GM20000 (cell line): Measurements from ENCODE around the gene UBTD1.

Source experiments
- DNase-seq: peaks from one replicate; pipeline ENCODE4 v3.0.0; 2012; ENCODE audit warnings: low spot score
- CTCF ChIP-seq: IDR thresholded peaks from 2 replicates; pipeline ENCODE4 v1.5.1; 2012; ENCODE audit warnings: mild to moderate bottlenecking, control low read depth; ENCODE audit errors: extremely low read depth, missing control alignments

Gene UBTD1

DNA sequence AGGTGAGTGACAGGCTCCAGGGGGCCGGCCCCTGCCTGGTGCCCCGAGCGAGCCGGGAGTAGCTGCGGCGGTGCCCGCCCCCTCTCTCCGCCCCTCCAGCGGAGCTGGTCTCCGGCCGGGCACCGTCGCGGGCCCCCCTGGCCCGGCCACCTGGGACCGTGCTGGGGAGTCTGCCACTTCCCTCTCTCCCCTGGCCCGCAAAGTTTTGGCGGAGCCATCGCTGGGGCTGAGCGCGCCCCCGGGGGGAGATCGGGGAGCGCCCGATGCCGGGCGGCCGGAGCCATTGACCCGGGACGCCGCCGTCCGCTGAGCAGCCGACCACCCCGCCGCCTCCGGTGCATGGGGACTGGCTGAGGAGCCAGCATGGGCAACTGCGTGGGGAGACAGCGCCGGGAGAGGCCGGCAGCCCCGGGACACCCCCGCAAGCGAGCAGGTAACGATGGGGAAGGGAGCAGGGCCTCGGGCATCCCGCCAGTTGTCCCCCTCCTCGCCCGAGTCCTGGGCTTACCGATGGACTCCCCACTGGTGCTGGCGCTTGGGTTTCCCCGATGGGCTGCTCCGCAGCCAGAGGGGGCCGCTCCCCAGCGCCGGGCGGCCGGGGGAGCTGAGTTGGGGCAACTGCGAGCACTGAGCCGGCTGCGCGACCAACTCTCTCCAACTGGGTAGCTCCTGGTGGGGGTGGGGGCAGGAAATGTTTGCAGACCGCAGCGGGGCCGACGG is at the start of gene UBTD1:
Gene UBTD1, plus strand, starts transcription at position 84 of the 720 bp plus-strand sequence. Its CDS starts 280 bp downstream, at position 364.
- DNase-seq: no peak
- no peak for TF ChIP-seq CTCF

- no peak for DNase-seq
- no peak for TF ChIP-seq CTCF
These were observed 47.9 kb upstream of the UBTD1 start for GRCh38 chr10:97450828-97451227.

- DNase-seq: no peak
- TF ChIP-seq CTCF: no peak
These were observed 47.1 kb upstream of the UBTD1 start for GRCh38 chr10:97451605-97452004.

GRCh38 chr10:97452352-97452751 is 46.4 kb upstream of the UBTD1 start:
- no peak for TF ChIP-seq CTCF
- DNase-seq: no peak

- TF ChIP-seq CTCF: no peak
These were observed 44.2 kb upstream of the UBTD1 start for GRCh38 chr10:97454330-97455036.

GRCh38 chr10:97456034-97456685 is 42.6 kb upstream of the UBTD1 start:
- DNase-seq: no peak
- no peak for TF ChIP-seq CTCF

More at GRCh38 chr10:97454330-97455036, 44.2 kb upstream of the UBTD1 start:
- no peak for DNase-seq

DNA sequence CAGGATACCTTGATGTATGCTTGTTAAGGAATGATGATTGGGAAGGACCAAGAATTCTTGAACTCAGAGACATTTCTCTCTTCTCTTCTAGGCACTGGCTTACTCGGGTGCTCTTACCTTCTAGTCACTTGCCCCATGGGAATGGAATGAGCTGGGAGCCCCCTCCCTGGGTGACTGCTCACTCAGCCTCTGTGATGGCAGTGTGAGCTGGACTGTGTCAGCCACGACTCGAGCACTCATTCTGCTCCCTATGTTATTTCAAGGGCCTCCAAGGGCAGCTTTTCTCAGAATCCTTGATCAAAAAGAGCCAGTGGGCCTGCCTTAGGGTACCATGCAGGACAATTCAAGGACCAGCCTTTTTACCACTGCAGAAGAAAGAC is 42.0 kb upstream of the UBTD1 start:
- DNase-seq: no peak
- TF ChIP-seq CTCF: no peak
